Hypothalamus (tissue), 51 donors: ENCODE data around the gene CCL11.

Source experiments
- DNase-seq, 51 donors: peaks; one replicate each; lab custom pipeline; 2025; lab: John Stamatoyannopoulos, UW

CCL11 gene

GRCh38 chr17:34255841-34256240, 29.7 kb upstream of the CCL11 start:
- DNase-seq = no peak

- no peak for DNase-seq
These were observed 28.1 kb upstream of the CCL11 start for GRCh38 chr17:34257299-34257985.

GRCh38 chr17:34257986-34258326, 27.6 kb upstream of the CCL11 start:
- no peak for DNase-seq

GRCh38 chr17:34259146-34259545, 26.4 kb upstream of the CCL11 start:
- no peak for DNase-seq

GRCh38 chr17:34260861-34261260, 24.7 kb upstream of the CCL11 start:
- no peak for DNase-seq

- DNase-seq = no peak
These were observed 23.8 kb upstream of the CCL11 start for GRCh38 chr17:34261568-34262337.

- DNase-seq = no peak
These were observed 19.8 kb upstream of the CCL11 start for GRCh38 chr17:34265711-34266110.

GRCh38 chr17:34269969-34270368, 15.6 kb upstream of the CCL11 start, which contains the start of gene CCL7:
Gene CCL7, plus strand, starts transcription at chr17:34270221. Its CDS starts 70 bp downstream, at chr17:34270291.
- no peak for DNase-seq

- no peak for DNase-seq
These were observed 9.7 kb upstream of the CCL11 start for GRCh38 chr17:34275881-34276280.

GRCh38 chr17:34276826-34277225, 8.7 kb upstream of the CCL11 start:
- DNase-seq = no peak

- DNase-seq = no peak
These were observed 2.0 kb upstream of the CCL11 start for GRCh38 chr17:34283571-34283970.

- no peak for DNase-seq
These were observed 2.3 kb downstream of the CCL11 start for GRCh38 chr17:34287875-34288274.

- no peak for DNase-seq
These were observed 5.0 kb downstream of the CCL11 start for GRCh38 chr17:34290586-34290985.

GRCh38 chr17:34291721-34292348, 6.3 kb downstream of the CCL11 start:
- DNase-seq = no peak

- DNase-seq = no peak
These were observed 13.5 kb downstream of the CCL11 start for GRCh38 chr17:34299027-34299426.

GRCh38 chr17:34299956-34300577, 14.5 kb downstream of the CCL11 start:
- DNase-seq = no peak

- no peak for DNase-seq
These were observed 15.3 kb downstream of the CCL11 start for GRCh38 chr17:34300652-34301370.

GRCh38 chr17:34301986-34302385, 16.4 kb downstream of the CCL11 start:
- no peak for DNase-seq

- no peak for DNase-seq
These were observed 17.1 kb downstream of the CCL11 start for GRCh38 chr17:34302636-34303035.

- DNase-seq = no peak
These were observed 18.1 kb downstream of the CCL11 start for GRCh38 chr17:34303606-34304005.

- no peak for DNase-seq
These were observed 19.5 kb downstream of the CCL11 start for GRCh38 chr17:34305061-34305460.
